Type B pancreatic cell (in vitro differentiated cells): ENCODE results near the gene PIRT. TPM values are rescaled to one million over a fixed set of nuclear protein-coding genes. Genes with fewer than 3 reads are reported as not detected.

Experiments
- DNase-seq: peaks from one replicate; pipeline ENCODE4 v3.0.0; 2021; ENCODE audit warnings: mixed read lengths; ENCODE audit not compliant: unreplicated experiment; ENCODE audit errors: extremely low spot score
- H3K27ac Mint-ChIP-seq: 2 replicates; pipeline ENCODE4 v1.8.0; 2021; ENCODE audit warnings: mild to moderate bottlenecking, mixed read lengths
- H3K27me3 Mint-ChIP-seq: 2 replicates; pipeline ENCODE4 v1.8.0; 2021; ENCODE audit warnings: mixed read lengths
- H3K36me3 Mint-ChIP-seq: 2 replicates; pipeline ENCODE4 v1.8.0; 2021; ENCODE audit warnings: mixed read lengths
- H3K4me1 Mint-ChIP-seq: one replicate; pipeline ENCODE4 v1.8.0; 2021; ENCODE audit warnings: mixed read lengths; ENCODE audit not compliant: unreplicated experiment
- H3K4me3 Mint-ChIP-seq: 2 replicates; pipeline ENCODE4 v1.8.0; 2021; ENCODE audit warnings: mild to moderate bottlenecking, mixed read lengths
- H3K9me3 Mint-ChIP-seq: 2 replicates; pipeline ENCODE4 v1.8.0; 2021; ENCODE audit warnings: mixed read lengths
- CTCF ChIP-seq: fragments of 200-600 bp; sonication (generic); conservative IDR thresholded peaks from 2 replicates; pipeline ENCODE4 v1.5.0; 2021; ENCODE audit warnings: antibody characterized with exemption, mild to moderate bottlenecking
- total RNA-seq: library from RNA; stranded (reverse); gene quantifications from 2 replicates; pipeline ENCODE4 v1.2.1, GENCODE V29; 2021; ENCODE audit warnings: low replicate concordance

Gene PIRT
- total RNA-seq, 1 donor from 2014 or later: 0.34 TPM

GRCh38 chr17:10836145-10836544 lies 1.7 kb downstream of the PIRT start:
- no peak for DNase-seq
- H3K4me1 Mint-ChIP-seq: peaks cover 5% of the 10 kb centered on the region
- H3K27me3 Mint-ChIP-seq: peaks cover 16% of the 10 kb centered on the region
- H3K27ac Mint-ChIP-seq: no peak overlapping the region
- H3K4me3 Mint-ChIP-seq: no peak overlapping the region
- H3K36me3 Mint-ChIP-seq: no peaks in the 10 kb centered on the region
- no peaks in the 10 kb centered on the region for H3K9me3 Mint-ChIP-seq
- no peak for TF ChIP-seq CTCF

GRCh38 chr17:10831696-10832095 lies 6.2 kb downstream of the PIRT start:
- peaks cover 9% of the 10 kb centered on the region for H3K4me1 Mint-ChIP-seq
- H3K4me3 Mint-ChIP-seq: no peak overlapping the region
- H3K27ac Mint-ChIP-seq: no peak overlapping the region
- DNase-seq: no peak
- H3K27me3 Mint-ChIP-seq: peaks cover 15% of the 10 kb centered on the region
- no peaks in the 10 kb centered on the region for H3K9me3 Mint-ChIP-seq
- H3K36me3 Mint-ChIP-seq: no peaks in the 10 kb centered on the region
- no peak for TF ChIP-seq CTCF

GRCh38 chr17:10827898-10828552 lies 9.9 kb downstream of the PIRT start:
- Mint-ChIP-seq H3K27me3 (peaks cover 18% of the 10 kb centered on the region), H3K36me3 (no peaks in the 10 kb centered on the region), H3K9me3 (no peaks in the 10 kb centered on the region), H3K4me3 (no peak overlapping the region), H3K4me1 (peaks cover 4% of the 10 kb centered on the region), H3K27ac (no peak overlapping the region)
- TF ChIP-seq CTCF: no peak
- no peak for DNase-seq

GRCh38 chr17:10824874-10825273 lies 13.0 kb downstream of the PIRT start:
- H3K27me3 Mint-ChIP-seq: peaks cover 19% of the 10 kb centered on the region
- peaks cover 12% of the 10 kb centered on the region for H3K4me1 Mint-ChIP-seq
- H3K27ac Mint-ChIP-seq: no peak overlapping the region
- no peak for TF ChIP-seq CTCF
- no peak for DNase-seq
- no peaks in the 10 kb centered on the region for H3K36me3 Mint-ChIP-seq
- no peak overlapping the region for H3K4me3 Mint-ChIP-seq
- H3K9me3 Mint-ChIP-seq: no peaks in the 10 kb centered on the region

- Mint-ChIP-seq H3K4me3 (no peak overlapping the region), H3K9me3 (no peaks in the 10 kb centered on the region), H3K27ac (no peak overlapping the region), H3K27me3 (peaks cover 26% of the 10 kb centered on the region), H3K36me3 (no peaks in the 10 kb centered on the region), H3K4me1 (peaks cover 8% of the 10 kb centered on the region)
- DNase-seq: no peak
- no peak for TF ChIP-seq CTCF
Measured at GRCh38 chr17:10821770-10822169, 16.1 kb downstream of the PIRT start.
